K562 (cell line): Measurements from ENCODE around the gene DNASE2. TPM values are rescaled to one million over a fixed set of nuclear protein-coding genes. Genes with fewer than 3 reads are reported as not detected.
A peak's percentile ranks its signal among the peaks of the same experiment; 100 is the strongest.

Experiments used
- ATAC-seq: fragments of 200-7000 bp; cut with Tn5 transposase; 3 replicates; pipeline ENCODE4 v1.9.1; 2020; ENCODE audit warnings: moderate library complexity
- BruUV-seq: library from RNA; stranded (reverse); fragments of 400-500 nt; replicated peaks from 2 replicates; lab custom pipeline; 2021; lab: Mats Ljungman, UMichigan
- CTCF ChIA-PET: fragments of 300-600 bp; formaldehyde crosslinking; extraction: SDS; loops from one replicate; lab custom pipeline; 2021; ENCODE audit warnings: low intra/inter-chr PET ratio; lab: Yijun Ruan, JAX
- POLR2A ChIA-PET: fragments of 300-600, 350-650 bp; sonication (Branson Sonifier 250); formaldehyde crosslinking; extraction: SDS; loops from one replicate; lab custom pipeline; 2021; ENCODE audit warnings: antibody characterized with exemption, inconsistent platforms; lab: Yijun Ruan, JAX
- DNase-seq, 4 experiments: peaks; one replicate each; pipeline versions ENCODE4 v3.0.0 to v3.0.0-alpha.2; 2011 to 2018; ENCODE audit warnings: low spot score in 3 of 4, mixed read lengths in 3 of 4; ENCODE audit errors: extremely low read depth in 1 of 4
- FAIRE-seq: peaks from 2 replicates; lab custom pipeline; 2011; peaks lifted over from hg19 to GRCh38; lab: Jason Lieb, UNC
- H2AFZ ChIP-seq: 2 replicates; pipeline ENCODE4 v1.6.0; 2011; ENCODE audit warnings: low read depth, low read length, control low read depth, inconsistent platforms
- H3K27ac ChIP-seq: fragments of 200-600 bp; 3 replicates; pipeline ENCODE4 v1.8.0; 2011; ENCODE audit warnings: low read depth, mild to moderate bottlenecking, control low read depth, inconsistent platforms, low read length, moderate library complexity, mixed read lengths; ENCODE audit errors: extremely low read depth
- H3K27me3 ChIP-seq, 2 experiments: fragments of 300-600 bp in 1 of 2; 2 replicates in 1 of 2; 3 replicates in 1 of 2; pipeline versions ENCODE4 v1.6.0 to v1.8.0; 2011; ENCODE audit warnings: inconsistent platforms in 2 of 2, low read length in 2 of 2, mild to moderate bottlenecking in 1 of 2, mixed read lengths in 1 of 2, moderate library complexity in 1 of 2; ENCODE audit not compliant: control insufficient read depth in 2 of 2, insufficient read depth in 2 of 2
- H3K36me3 ChIP-seq: fragments of 300-600 bp; 3 replicates; pipeline ENCODE4 v1.8.0; 2011; ENCODE audit warnings: mild to moderate bottlenecking, low read length, inconsistent platforms; ENCODE audit not compliant: control insufficient read depth, insufficient read depth
- H3K4me1 ChIP-seq, 2 experiments: fragments of 200-600 bp in 1 of 2; replicated peaks in 1 of 2; 2 replicates in 1 of 2; 3 replicates in 1 of 2; pipeline versions ENCODE4 v1.5.1 to v1.8.0; 2011; ENCODE audit warnings: inconsistent platforms in 2 of 2, low read length in 2 of 2, mild to moderate bottlenecking in 1 of 2, mixed read lengths in 1 of 2, moderate library complexity in 1 of 2; ENCODE audit not compliant: control insufficient read depth in 2 of 2, insufficient read depth in 2 of 2
- H3K4me2 ChIP-seq: 2 replicates; pipeline ENCODE4 v1.6.1; 2011; ENCODE audit warnings: low read length, control low read depth, inconsistent platforms, mixed read lengths; ENCODE audit not compliant: insufficient read depth
- H3K4me3 ChIP-seq: fragments of 200-600 bp; sonication (generic), shearing (Covaris generic); 2 replicates; pipeline ENCODE4 v1.5.1; 2016; ENCODE audit warnings: control low read depth, inconsistent platforms
- H3K79me2 ChIP-seq: fragments of 200-600 bp; 3 replicates; pipeline ENCODE4 v1.8.0; 2011; ENCODE audit warnings: low read length, inconsistent platforms; ENCODE audit not compliant: control insufficient read depth, insufficient read depth
- H3K9ac ChIP-seq, 2 experiments: 2 replicates each; pipeline versions ENCODE4 v1.6.0 to v1.6.1; 2011; ENCODE audit warnings: low read depth in 2 of 2, low read length in 2 of 2, control low read depth in 1 of 2, inconsistent platforms in 1 of 2, mild to moderate bottlenecking in 1 of 2, mixed read lengths in 1 of 2; ENCODE audit not compliant: insufficient read depth in 1 of 2
- H3K9me1 ChIP-seq: one replicate; pipeline ENCODE4 v1.6.0; 2011; ENCODE audit warnings: inconsistent platforms, mild to moderate bottlenecking, low read length, moderate library complexity; ENCODE audit not compliant: control insufficient read depth, insufficient read depth
- H3K9me3 ChIP-seq: replicated peaks from 2 replicates; pipeline ENCODE4 v1.5.1; 2011; ENCODE audit warnings: low read depth, low read length, inconsistent platforms; ENCODE audit not compliant: control insufficient read depth, insufficient read depth
- H4K20me1 ChIP-seq: replicated peaks from 2 replicates; pipeline ENCODE4 v1.6.1; 2011; ENCODE audit warnings: low read length, inconsistent platforms, mixed read lengths; ENCODE audit not compliant: control insufficient read depth, insufficient read depth
- CEBPB ChIP-seq: fragments of 450-650 bp; IDR thresholded peaks from 2 replicates; pipeline ENCODE4 v1.6.1; 2016; ENCODE audit warnings: missing genetic modification characterization, missing compliant biosample characterization
- FOXJ3 ChIP-seq: sonication (generic); formaldehyde crosslinking; IDR thresholded peaks from 2 replicates; pipeline ENCODE4 v1.4.0; 2020; ENCODE audit warnings: mild to moderate bottlenecking, missing genetic modification reagents
- MAZ ChIP-seq, 2 experiments: fragments of 450-650 bp in 1 of 2; sonication (generic) in 1 of 2; formaldehyde crosslinking; IDR thresholded peaks in 1 of 2; conservative IDR thresholded peaks in 1 of 2; 2 replicates each; pipeline versions ENCODE4 v1.4.0 to v1.5.0; 2020; ENCODE audit warnings: mild to moderate bottlenecking in 1 of 2, missing genetic modification reagents in 1 of 2
- SOX6 ChIP-seq: fragments of 450-650 bp; IDR thresholded peaks from 2 replicates; pipeline ENCODE4 v1.6.1; 2014; ENCODE audit warnings: mild to moderate bottlenecking
- TRIM25 ChIP-seq: fragments of 450-650 bp; IDR thresholded peaks from 2 replicates; pipeline ENCODE4 v1.7.0; 2016; ENCODE audit warnings: borderline replicate concordance
- ZNF407 ChIP-seq: fragments of 450-650 bp; IDR thresholded peaks from 2 replicates; pipeline ENCODE4 v1.6.1; 2016; ENCODE audit warnings: low read depth
- WGBS: fragments of 100-300 bp; shearing (Covaris generic); methylation state at CpG from one replicate; pipeline ENCODE4 v1.1.6; 2016; ENCODE audit warnings: low coverage, mixed read lengths; ENCODE audit not compliant: insufficient coverage; ENCODE audit errors: missing lambda C conversion rate; 5-methylcytosine and 5-hydroxymethylcytosine counted together
- in situ Hi-C: fragments of 300-500 bp; cut with MboI; formaldehyde crosslinking; loops from 4 replicates; pipeline ENCODE4 v1.15.0; 2018; ENCODE audit warnings: inconsistent platforms, mixed read lengths
- intact Hi-C: fragments of 100-400 bp; cut with micrococcal nuclease; formaldehyde crosslinking; loops from 2 replicates; pipeline ENCODE4 v1.14.2; 2022
- polyA plus RNA-seq, 8 experiments: library from polyadenylated mRNA; depleted of rRNA in 4 of 8; stranded (reverse) in 5 of 8; unstranded in 3 of 8; fragments of >200 nt; fragmentation: Nextera tagmentation in 2 of 8; fragmentation: Illumina TruSeq in 1 of 8; extraction: Ambion mirVana in 2 of 8; extraction: Trizol in 1 of 8; gene quantifications; 2 replicates each; pipeline versions ENCODE4 v1.2.1 to v1.2.3, GENCODE V29; 2011 to 2014; ENCODE audit warnings: inconsistent platforms in 1 of 8, missing spikeins in 1 of 8
- total RNA-seq, 7 experiments: library from RNA; depleted of rRNA in 6 of 7; stranded (reverse); fragments of >200 nt in 6 of 7; fragmentation: Illumina TruSeq in 2 of 7; extraction: Trizol in 2 of 7; gene quantifications; 2 replicates each; pipeline versions ENCODE4 v1.2.1 to v1.2.3, GENCODE V29; 2011 to 2021; ENCODE audit warnings: low replicate concordance in 1 of 7

The DNASE2 gene
- total and polyA plus RNA-seq, 9 of the 15 experiments (the other 6 are each of a cell fraction or from before 2014, with no cell fraction given), result 4.4 to 27.0 (median 20.2) TPM

GRCh38 chr19:12912571-12912970, 31.3 kb upstream of the DNASE2 start:
- CTCF ChIA-PET, result no interaction called here
- no peak overlapping the region for H3K4me3 ChIP-seq
- FAIRE-seq (no peak), DNase-seq (no peak), ATAC-seq (no peak)
- H3K4me2 ChIP-seq, result peak overlapping the region; percentile 34; the same call in 1 of the 2 replicates
- no peaks in the 10 kb centered on the region for H3K9me1 ChIP-seq
- peaks cover 14 to 25% of the 10 kb centered on the region in 2 experiments for H3K4me1 ChIP-seq
- no peak overlapping the region for H3K27ac ChIP-seq
- intact Hi-C loops, result no loop called here
- POLR2A ChIA-PET, result interaction anchor here (0.7 to 2.3 kb wide), 9 partner anchors 9 to 29 kb away, joined by 3 to 8 read pairs (median 3); partner anchors contain the start of genes GCDH and KLF1
- 51% methylated on average over 4 of the region's 4 CpGs for WGBS
- in situ Hi-C loops, result no loop called here
- no peaks in the 10 kb centered on the region for H3K79me2 ChIP-seq
- no peaks in the 10 kb centered on the region for H4K20me1 ChIP-seq
- H3K27me3 ChIP-seq, result no peaks in the 10 kb centered on the region
- peak overlapping the region; percentile 17 to 86; a peak in 1 of 4 replicates for H3K9ac ChIP-seq
- BruUV-seq, result no TSS peak
- no peaks in the 10 kb centered on the region for H3K36me3 ChIP-seq
- peak overlapping the region; percentile 77; the same call in 1 of the 2 replicates for H2AFZ ChIP-seq
- no peaks in the 10 kb centered on the region for H3K9me3 ChIP-seq
- TF ChIP-seq TRIM25 (no peak), FOXJ3 (CRISPR knock-in tag) (no peak), SOX6 (no peak), ZNF407 (no peak), CEBPB (tag) (no peak), MAZ (CRISPR knock-in tag; conservative IDR thresholded peaks at IDR 0.05 in 1 of 2, IDR thresholded peaks at IDR 0.05 in 1 of 2) (no peak)
